Ovary (tissue), 9 donors: ENCODE measurements around the gene TCF25. TPM values are rescaled to one million over a fixed set of nuclear protein-coding genes. Genes with fewer than 3 reads are reported as not detected.

Experiments used
- DNase-seq, 5 donors: peaks; one replicate each; pipeline ENCODE4 v3.0.0-alpha.2; 2019 to 2020
- H3K27ac ChIP-seq, 2 donors: fragments of 200-600 bp; one replicate each; pipeline versions ENCODE4 v1.5.1 to v1.8.0; 2019 to 2022
- H3K27me3 ChIP-seq: fragments of 200-600 bp; one replicate; pipeline ENCODE4 v1.8.0; 2022
- H3K36me3 ChIP-seq: fragments of 200-600 bp; sonication (generic); one replicate; pipeline ENCODE4 v1.5.1; 2019
- H3K4me1 ChIP-seq: one replicate; pipeline ENCODE4 v1.8.1; 2013; ENCODE audit warnings: mild to moderate bottlenecking, moderate library complexity; ENCODE audit not compliant: insufficient read depth
- H3K4me3 ChIP-seq: fragments of 200-600 bp; sonication (generic); one replicate; pipeline ENCODE4 v1.5.1; 2017
- H3K9me3 ChIP-seq, 2 donors: fragments of 200-600 bp in 1 of 2; sonication (generic) in 1 of 2; one replicate each; pipeline versions ENCODE4 v1.5.1 to v1.8.1; 2013 to 2019; ENCODE audit warnings: mild to moderate bottlenecking in 1 of 2, moderate library complexity in 1 of 2
- EP300 ChIP-seq: sonication (generic); formaldehyde crosslinking; IDR thresholded peaks from one replicate; pipeline ENCODE4 v1.6.1; 2017; ENCODE audit warnings: antibody characterized with exemption
- POLR2A ChIP-seq: fragments of 450-650 bp; IDR thresholded peaks from one replicate; pipeline ENCODE4 v1.6.1; 2017; ENCODE audit warnings: antibody characterized with exemption, mild to moderate bottlenecking, moderate library complexity
- WGBS, 3 donors: extraction: QIAGEN DNeasy Blood & Tissue Kit in 1 of 3; methylation state at CpG; one replicate each; pipeline versions ENCODE4 v1.1.5 to v1.1.7; 2013 to 2017; 5-methylcytosine and 5-hydroxymethylcytosine counted together
- intact Hi-C, 4 donors: fragments of 100-400 bp; cut with DNase I; formaldehyde crosslinking; loops; one replicate each; pipeline versions ENCODE4 v1.11.0 to v1.15.1; 2022 to 2023
- polyA plus RNA-seq, 2 donors: library from polyadenylated mRNA; stranded (reverse); fragments of 200-250 nt in 1 of 2; fragments of 350-450 nt in 1 of 2; fragmentation: Illumina TruSeq in 1 of 2; extraction: RNeasy Lipid Tissue Mini Kit (QIAGEN cat#74804) in 1 of 2; gene quantifications; one replicate each; pipeline ENCODE4 v1.2.3, GENCODE V29; 2013 to 2014
- total RNA-seq, 7 donors: library from RNA; depleted of rRNA in 2 of 7; stranded (reverse); fragments of >200 nt in 2 of 7; fragmentation: NEBNext Ultra II Directional in 3 of 7; extraction: Animal tissue kit (Norgen Biotek cat#: 25700) in 3 of 7; gene quantifications; one replicate each; pipeline versions ENCODE4 v1.1.0 to v1.2.4, GENCODE V29; 2016 to 2023
- TF ChIP-seq, protein P1 (sequence below), 3 donors: fragments of 450-650 bp in 2 of 3; fragments of 200-600 bp in 1 of 3; IDR thresholded peaks; one replicate each; pipeline versions ENCODE4 v1.5.1 to v1.8.0; 2016 to 2022; ENCODE audit warnings: antibody characterized with exemption in 3 of 3, mild to moderate bottlenecking in 1 of 3
- donor health status: DM: no; HTN: no; CAD: no; lungs with moderate emphysema.
- donor health status: DM: no; HTN: no; CAD: no.
- donor health status: Bipolar disorder and iron deficiency.
- donor health status: DM: yes; HTN: yes; CAD: no.
- donor health status: DM: no; HTN: no; CAD: no.
- donor health status: DM: yes; HTN: yes; CAD: no.

TCF25 gene
- total and polyA plus RNA-seq, 9 donors: 122 to 210 (median 185) TPM

DNA sequence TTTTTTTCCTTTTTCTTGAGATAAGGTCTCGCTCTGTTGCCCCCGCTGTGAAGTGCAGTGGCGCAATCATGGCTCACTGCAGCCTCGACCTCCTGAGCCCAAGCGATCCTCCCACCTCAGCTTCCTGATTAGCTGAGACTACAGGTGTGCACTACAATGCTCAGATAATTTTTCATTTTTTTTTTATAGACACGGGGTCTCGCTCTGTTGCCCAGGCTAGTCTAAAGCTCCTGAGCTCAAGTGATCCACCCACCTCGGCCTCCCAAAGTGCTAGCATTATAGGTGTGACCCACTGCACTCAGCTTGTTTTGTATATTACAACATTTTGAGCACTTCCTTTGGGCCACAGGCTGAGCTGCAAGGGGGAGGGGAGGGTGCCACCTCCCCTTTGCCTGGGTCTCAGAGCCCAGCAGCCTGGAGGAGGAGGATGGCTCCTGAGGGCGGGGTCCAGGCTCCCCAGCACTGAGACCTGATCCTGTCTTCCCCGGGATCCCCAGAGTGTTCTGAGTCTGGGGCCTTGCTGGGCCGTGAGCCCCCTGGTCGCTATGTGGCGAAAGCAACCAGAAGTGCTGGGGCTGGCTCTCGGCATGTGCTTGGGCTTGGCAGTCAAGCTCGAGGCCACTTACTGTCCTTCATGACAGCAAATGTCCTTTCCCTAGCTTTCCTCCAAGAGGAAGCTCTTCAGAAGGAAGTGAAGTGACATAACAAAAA lies 83.3 kb downstream of the TCF25 start:
- TF ChIP-seq EP300: no peak
- TF ChIP-seq POLR2A: no peak
- TF ChIP-seq, protein P1, sequence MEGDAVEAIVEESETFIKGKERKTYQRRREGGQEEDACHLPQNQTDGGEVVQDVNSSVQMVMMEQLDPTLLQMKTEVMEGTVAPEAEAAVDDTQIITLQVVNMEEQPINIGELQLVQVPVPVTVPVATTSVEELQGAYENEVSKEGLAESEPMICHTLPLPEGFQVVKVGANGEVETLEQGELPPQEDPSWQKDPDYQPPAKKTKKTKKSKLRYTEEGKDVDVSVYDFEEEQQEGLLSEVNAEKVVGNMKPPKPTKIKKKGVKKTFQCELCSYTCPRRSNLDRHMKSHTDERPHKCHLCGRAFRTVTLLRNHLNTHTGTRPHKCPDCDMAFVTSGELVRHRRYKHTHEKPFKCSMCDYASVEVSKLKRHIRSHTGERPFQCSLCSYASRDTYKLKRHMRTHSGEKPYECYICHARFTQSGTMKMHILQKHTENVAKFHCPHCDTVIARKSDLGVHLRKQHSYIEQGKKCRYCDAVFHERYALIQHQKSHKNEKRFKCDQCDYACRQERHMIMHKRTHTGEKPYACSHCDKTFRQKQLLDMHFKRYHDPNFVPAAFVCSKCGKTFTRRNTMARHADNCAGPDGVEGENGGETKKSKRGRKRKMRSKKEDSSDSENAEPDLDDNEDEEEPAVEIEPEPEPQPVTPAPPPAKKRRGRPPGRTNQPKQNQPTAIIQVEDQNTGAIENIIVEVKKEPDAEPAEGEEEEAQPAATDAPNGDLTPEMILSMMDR (IDR thresholded peaks at IDR 0.05): no peak
- no peak overlapping the region for H3K27ac ChIP-seq
- intact Hi-C loops: no loop called here
- H3K9me3 ChIP-seq: no peaks in the 10 kb centered on the region
- 91 to 93% (median 92%) methylated on average over 15 of the region's 15 CpGs for WGBS, 3 donors
- H3K4me3 ChIP-seq: no peak overlapping the region
- H3K36me3 ChIP-seq: no peaks in the 10 kb centered on the region
- H3K27me3 ChIP-seq: no peaks in the 10 kb centered on the region
- no peak for DNase-seq
- no peaks in the 10 kb centered on the region for H3K4me1 ChIP-seq

DNA sequence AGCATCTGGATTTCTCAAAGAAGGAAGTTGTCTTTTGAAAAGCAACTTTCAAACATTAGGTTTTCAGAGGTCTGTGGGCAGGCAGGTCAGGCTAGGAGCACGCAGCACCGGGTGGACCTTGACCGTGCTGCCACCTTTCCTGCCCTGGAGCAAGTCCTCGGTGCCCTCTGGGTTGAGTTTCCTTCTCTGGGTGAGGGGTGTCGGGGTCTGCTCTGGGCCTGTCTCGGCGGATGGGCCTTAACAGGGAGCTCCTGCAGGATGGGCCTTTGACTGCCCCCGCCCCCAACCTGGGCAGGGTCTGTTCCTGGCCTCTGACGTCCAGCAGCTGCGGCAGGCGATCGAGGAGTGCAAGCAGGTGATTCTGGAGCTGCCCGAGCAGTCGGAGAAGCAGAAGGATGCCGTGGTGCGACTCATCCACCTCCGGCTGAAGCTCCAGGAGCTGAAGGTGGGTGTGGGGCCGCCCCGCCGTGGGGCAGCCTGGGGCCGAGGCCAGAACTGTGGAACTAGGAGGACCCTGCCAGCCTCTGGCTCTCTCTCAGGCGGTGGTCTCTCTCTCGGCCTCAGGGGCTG lies 83.9 kb downstream of the TCF25 start:
- no peak for DNase-seq
- Histone ChIP-seq H3K9me3 (no peaks in the 10 kb centered on the region), H3K4me1 (no peaks in the 10 kb centered on the region), H3K4me3 (no peak overlapping the region), H3K27ac (no peak overlapping the region), H3K36me3 (no peaks in the 10 kb centered on the region), H3K27me3 (no peaks in the 10 kb centered on the region)
- TF ChIP-seq POLR2A (no peak), EP300 (no peak)
- TF ChIP-seq, protein P1 (IDR thresholded peaks at IDR 0.05): no peak
- intact Hi-C loops: no loop called here
- WGBS, 3 donors: 91 to 94% (median 92%) methylated on average over 22 to 23 of the region's 23 CpGs

DNA sequence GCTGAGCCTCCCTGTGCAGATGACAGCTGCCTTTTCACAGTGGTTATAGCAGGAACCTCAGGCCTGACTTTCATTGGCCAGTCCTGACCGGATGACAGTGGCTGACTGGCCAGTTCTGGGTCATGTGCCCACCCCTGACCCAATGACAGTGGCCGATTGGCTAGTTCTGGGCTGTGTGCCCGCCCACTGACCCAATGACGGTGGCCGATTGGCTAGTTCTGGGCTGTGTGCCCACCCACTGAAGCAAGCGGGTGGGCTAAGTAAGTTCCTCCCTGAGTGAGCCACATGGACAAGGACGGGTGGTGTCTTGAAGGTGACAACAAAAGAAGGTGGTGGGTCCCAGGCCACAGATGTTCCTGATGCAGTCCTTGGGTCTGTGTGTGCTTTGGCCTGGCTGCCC lies 84.7 kb downstream of the TCF25 start:
- H3K36me3 ChIP-seq: no peaks in the 10 kb centered on the region
- TF ChIP-seq, protein P1 (IDR thresholded peaks at IDR 0.05): no peak
- no peak for TF ChIP-seq EP300
- no peaks in the 10 kb centered on the region for H3K4me1 ChIP-seq
- H3K27me3 ChIP-seq: no peaks in the 10 kb centered on the region
- intact Hi-C loops: no loop called here
- no peak overlapping the region for H3K27ac ChIP-seq
- H3K9me3 ChIP-seq: no peaks in the 10 kb centered on the region
- WGBS, 3 donors: 86 to 91% (median 88%) methylated on average over 7 of the region's 7 CpGs
- no peak for DNase-seq
- H3K4me3 ChIP-seq: no peak overlapping the region

DNA sequence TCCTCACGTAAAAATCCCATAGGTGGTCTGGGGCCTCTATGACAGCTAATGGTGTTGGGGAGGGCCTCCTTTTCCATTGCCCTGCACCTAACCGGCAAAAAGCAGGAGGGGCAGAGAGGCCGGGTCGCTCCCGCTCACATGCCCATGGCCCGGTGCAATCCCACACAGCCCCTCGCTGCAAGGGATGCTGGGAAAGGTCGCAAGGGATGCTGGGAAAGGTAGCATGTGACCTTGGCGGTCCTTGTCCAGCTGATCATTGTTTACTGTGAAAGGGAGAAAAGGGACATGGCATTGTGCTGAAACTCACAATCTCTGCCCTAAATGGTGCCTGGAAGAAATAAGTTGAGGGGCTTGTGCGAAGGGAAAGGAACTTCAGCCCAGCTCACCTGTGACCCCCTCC lies 85.2 kb downstream of the TCF25 start:
- H3K27ac ChIP-seq: no peak overlapping the region
- H3K4me3 ChIP-seq: no peak overlapping the region
- no peaks in the 10 kb centered on the region for H3K36me3 ChIP-seq
- intact Hi-C loops: no loop called here
- DNase-seq: no peak
- no peaks in the 10 kb centered on the region for H3K4me1 ChIP-seq
- H3K9me3 ChIP-seq: no peaks in the 10 kb centered on the region
- TF ChIP-seq, protein P1 (IDR thresholded peaks at IDR 0.05): no peak
- TF ChIP-seq EP300 (no peak), POLR2A (no peak)
- H3K27me3 ChIP-seq: no peaks in the 10 kb centered on the region
- WGBS, 3 donors: 91 to 97% (median 95%) methylated on average over 10 of the region's 10 CpGs
